Activated naive CD4-positive, alpha-beta T cell treated with anti-CD3 and anti-CD28 coated beads, Interleukin-2, amount 50 U/mL, for 72 hours (primary cell): Measurements from ENCODE around the gene RPUSD1. TPM values are rescaled to one million over a fixed set of nuclear protein-coding genes. Genes with fewer than 3 reads are reported as not detected.
"Not testable (repeated sequence)": the region's sequence is repeated elsewhere in the genome, so short reads cannot be mapped to it uniquely, and the experiment has no call there.

Experiments
- ATAC-seq, 2 donors: fragments of 150-1000 bp; cut with Tn5 transposase; 2 replicates each; pipeline ENCODE4 v1.10.0; 2021; ENCODE audit warnings: mild to moderate bottlenecking in 2 of 2, moderate library complexity in 2 of 2
- DNase-seq, 2 donors: peaks; one replicate each; pipeline ENCODE4 v3.0.0; 2021 to 2022; ENCODE audit warnings: low spot score in 2 of 2
- H3K27ac Mint-ChIP-seq, 2 donors: one replicate each; pipeline ENCODE4 v1.8.0; 2022; ENCODE audit warnings: mild to moderate bottlenecking in 2 of 2, mixed read lengths in 2 of 2
- H3K36me3 Mint-ChIP-seq, 2 donors: one replicate each; pipeline ENCODE4 v1.8.0; 2022; ENCODE audit warnings: mixed read lengths in 2 of 2
- H3K9me3 Mint-ChIP-seq, 2 donors: one replicate each; pipeline ENCODE4 v1.8.0; 2022; ENCODE audit warnings: mixed read lengths in 2 of 2
- total RNA-seq, 2 donors: library from RNA; stranded (reverse); gene quantifications; one replicate each; pipeline ENCODE4 v1.2.3, GENCODE V29; 2022

RPUSD1 gene
- total RNA-seq, 2 donors from 2014 or later = 11.2 to 27.1 TPM

DNA sequence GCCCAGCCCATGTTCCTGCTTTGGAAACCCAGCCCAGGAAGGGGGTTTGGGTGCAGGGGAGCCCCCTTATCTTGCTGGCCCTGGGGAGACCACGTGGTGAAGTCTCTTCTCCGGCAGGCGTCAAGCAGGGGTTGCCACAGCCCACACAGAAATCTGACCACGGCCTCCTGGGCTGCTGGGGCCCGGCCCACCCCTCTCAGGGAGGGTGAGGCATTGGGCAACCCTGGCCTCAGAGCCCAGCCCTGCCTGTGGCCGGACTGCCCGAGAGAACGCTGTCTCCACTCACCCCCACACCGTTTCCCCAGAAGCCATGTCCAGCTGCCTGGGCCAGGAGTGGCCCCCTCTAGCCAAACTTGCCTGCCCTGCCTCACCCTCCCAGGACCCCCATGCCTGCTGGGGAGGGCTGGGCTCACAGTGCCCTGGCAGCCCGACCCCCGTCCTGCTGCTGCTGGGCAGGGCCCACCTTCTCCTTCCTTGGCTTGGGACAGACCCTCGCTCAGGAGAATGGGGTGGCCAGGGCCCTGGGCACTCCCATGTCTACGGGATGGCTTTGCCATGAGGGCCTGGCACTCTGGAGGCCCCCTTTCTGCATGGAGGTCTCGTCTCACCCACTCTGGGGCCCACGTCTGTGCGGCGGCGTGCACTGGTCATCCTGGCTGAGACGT is 6.7 kb downstream of the RPUSD1 start:
- DNase-seq (no peak), ATAC-seq (no peak)
- Mint-ChIP-seq H3K36me3 (no peaks in the 10 kb centered on the region), H3K9me3 (no peaks in the 10 kb centered on the region), H3K27ac (no peak overlapping the region)

GRCh38 chr16:780296-780695 is 7.9 kb downstream of the RPUSD1 start:
- no peak overlapping the region for H3K27ac Mint-ChIP-seq
- no peaks in the 10 kb centered on the region for H3K9me3 Mint-ChIP-seq
- H3K36me3 Mint-ChIP-seq = no peaks in the 10 kb centered on the region
- no peak for ATAC-seq
- no peak for DNase-seq

DNA sequence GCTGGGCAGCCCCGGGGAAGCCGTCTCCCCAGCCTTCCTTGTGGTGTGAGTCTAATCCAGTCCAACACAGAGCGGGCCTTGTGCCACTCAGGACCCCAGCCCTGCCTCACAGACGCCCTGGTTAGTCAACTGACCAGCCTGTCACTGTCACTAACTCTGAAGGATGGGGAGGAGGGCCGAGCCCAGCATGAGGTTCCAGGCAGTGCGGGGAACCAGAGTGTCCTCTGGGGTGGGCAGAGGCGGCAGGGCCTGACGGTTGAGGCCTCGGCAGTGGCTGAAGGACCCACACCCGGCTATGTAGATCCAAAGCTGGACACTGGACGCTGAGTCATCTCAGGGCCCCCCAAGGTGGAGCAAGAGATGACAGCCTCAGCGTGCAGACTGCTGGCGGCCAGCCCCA is 8.6 kb downstream of the RPUSD1 start:
- H3K9me3 Mint-ChIP-seq = no peaks in the 10 kb centered on the region
- no peak for ATAC-seq
- H3K36me3 Mint-ChIP-seq = no peaks in the 10 kb centered on the region
- DNase-seq = no peak
- H3K27ac Mint-ChIP-seq = no peak overlapping the region

DNA sequence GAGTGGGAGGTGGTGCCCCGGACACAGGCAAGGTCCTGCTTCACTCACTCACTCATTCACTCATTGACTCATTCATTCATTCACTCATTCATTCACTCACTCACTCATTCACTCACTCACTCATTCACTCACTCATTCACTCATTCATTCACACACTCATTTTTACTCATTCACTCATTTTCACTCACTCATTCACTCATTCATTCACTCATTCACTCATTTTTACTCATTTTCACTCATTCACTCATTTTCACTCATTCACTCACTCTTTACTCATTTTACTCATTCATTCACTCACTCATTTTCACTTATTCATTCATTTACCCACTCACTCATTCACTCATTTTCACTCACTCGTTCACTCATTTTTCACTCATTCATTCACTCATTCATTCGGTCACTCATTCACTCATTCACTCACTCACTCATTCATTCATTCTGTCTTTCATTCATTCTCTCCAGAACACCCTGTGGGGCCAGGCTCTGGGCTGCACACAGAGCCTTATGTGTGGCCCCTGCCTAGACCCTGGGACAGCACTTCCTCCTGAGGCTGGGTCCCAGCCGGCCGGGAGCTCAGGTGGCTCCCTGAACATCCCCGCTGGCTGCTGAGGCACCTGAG is 9.2 kb downstream of the RPUSD1 start:
- no peaks in the 10 kb centered on the region for H3K36me3 Mint-ChIP-seq
- H3K27ac Mint-ChIP-seq = no peak overlapping the region
- H3K9me3 Mint-ChIP-seq = no peaks in the 10 kb centered on the region
- ATAC-seq (peak in 1 of 2 donors; percentile 45), DNase-seq (no peak)

GRCh38 chr16:778447-778846 is 9.7 kb downstream of the RPUSD1 start:
- ATAC-seq (peak in 1 of 2 donors; percentile 5), DNase-seq (no peak)
- H3K36me3 Mint-ChIP-seq = no peaks in the 10 kb centered on the region
- H3K9me3 Mint-ChIP-seq = no peaks in the 10 kb centered on the region
- no peak overlapping the region for H3K27ac Mint-ChIP-seq

GRCh38 chr16:777826-778225 is 10.4 kb downstream of the RPUSD1 start:
- no peak overlapping the region for H3K27ac Mint-ChIP-seq
- ATAC-seq (no peak), DNase-seq (no peak)
- no peaks in the 10 kb centered on the region for H3K36me3 Mint-ChIP-seq
- H3K9me3 Mint-ChIP-seq = no peaks in the 10 kb centered on the region

DNA sequence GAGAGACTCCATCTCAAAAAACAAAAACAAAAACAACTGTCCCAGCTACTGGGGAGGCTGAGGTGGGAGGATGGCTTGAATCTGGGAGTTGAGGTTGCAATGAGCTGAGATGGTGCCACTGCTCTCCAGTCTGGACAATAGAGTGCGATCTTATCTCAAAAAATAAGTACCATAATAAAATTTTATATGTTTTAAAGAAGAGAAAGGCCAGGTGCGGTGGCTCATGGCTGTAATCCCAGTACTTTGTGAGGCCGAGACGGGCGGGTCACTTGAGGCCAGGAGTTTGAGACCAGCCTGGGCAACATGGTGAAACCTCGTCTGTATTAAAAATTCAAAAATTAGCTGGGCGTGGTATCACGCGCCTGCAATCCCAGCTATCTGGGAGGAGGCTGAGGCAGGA is 11.4 kb downstream of the RPUSD1 start:
- H3K27ac Mint-ChIP-seq = no peak overlapping the region
- no peak for DNase-seq
- no peaks in the 10 kb centered on the region for H3K9me3 Mint-ChIP-seq
- H3K36me3 Mint-ChIP-seq = no peaks in the 10 kb centered on the region
- no peak for ATAC-seq

DNA sequence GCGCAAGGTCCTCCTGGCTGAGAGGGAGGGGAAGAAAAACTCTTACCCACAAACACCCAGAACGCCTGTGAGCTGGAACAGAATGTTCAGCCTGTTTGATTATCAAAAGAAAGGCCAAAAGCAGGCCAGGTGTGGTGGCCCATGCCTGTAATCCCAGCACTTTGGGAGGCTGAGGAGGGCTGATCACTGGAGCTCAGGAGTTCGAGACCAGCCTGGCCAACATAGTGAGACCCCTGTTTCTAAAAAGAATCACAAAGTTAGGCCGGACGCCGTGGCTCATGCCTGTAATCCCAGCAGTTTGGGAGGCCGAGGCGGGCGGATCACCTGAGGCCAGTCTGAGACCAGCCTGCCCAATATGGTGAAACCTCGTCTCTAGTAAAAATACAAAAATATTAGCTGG is 11.9 kb downstream of the RPUSD1 start:
- DNase-seq, H3K36me3 Mint-ChIP-seq, H3K27ac Mint-ChIP-seq, H3K9me3 Mint-ChIP-seq, ATAC-seq: not testable (repeated sequence)

- DNase-seq (no peak), ATAC-seq (no peak)
- no peaks in the 10 kb centered on the region for H3K36me3 Mint-ChIP-seq
- H3K9me3 Mint-ChIP-seq = no peaks in the 10 kb centered on the region
- no peak overlapping the region for H3K27ac Mint-ChIP-seq
Measured at GRCh38 chr16:775236-775796, 12.9 kb downstream of the RPUSD1 start.

- DNase-seq (no peak), ATAC-seq (no peak)
- Mint-ChIP-seq H3K9me3 (no peaks in the 10 kb centered on the region), H3K36me3 (no peaks in the 10 kb centered on the region), H3K27ac (no peak overlapping the region)
Measured at GRCh38 chr16:774086-775001, 13.8 kb downstream of the RPUSD1 start.

DNA sequence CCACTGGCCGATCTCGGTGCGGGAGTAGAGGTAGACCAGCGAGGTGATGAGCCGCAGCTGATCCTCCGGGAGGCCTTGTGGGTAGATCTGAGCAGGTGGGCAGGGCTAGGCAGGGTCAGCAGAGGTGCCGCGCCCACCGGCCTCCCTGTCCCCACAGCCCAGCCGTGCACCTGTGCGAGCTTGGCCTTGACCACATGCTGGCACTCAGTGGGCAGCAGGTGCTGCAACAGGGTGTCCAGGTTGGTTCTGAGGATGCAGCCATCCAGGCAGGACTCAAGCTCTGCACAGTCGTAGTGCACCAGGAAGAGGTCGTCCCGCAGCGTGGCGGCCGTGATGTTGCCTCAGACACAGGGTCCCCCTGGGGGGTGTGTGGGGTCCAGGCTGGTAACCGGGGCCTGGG is 15.2 kb downstream of the RPUSD1 start:
- Mint-ChIP-seq H3K27ac (no peak overlapping the region), H3K36me3 (no peaks in the 10 kb centered on the region), H3K9me3 (no peaks in the 10 kb centered on the region)
- no peak for DNase-seq
- no peak for ATAC-seq

GRCh38 chr16:770411-770810 is 17.8 kb downstream of the RPUSD1 start:
- H3K36me3 Mint-ChIP-seq = no peaks in the 10 kb centered on the region
- DNase-seq = no peak
- no peaks in the 10 kb centered on the region for H3K9me3 Mint-ChIP-seq
- H3K27ac Mint-ChIP-seq = no peak overlapping the region
- ATAC-seq = no peak

GRCh38 chr16:769934-770333 is 18.2 kb downstream of the RPUSD1 start:
- no peak for DNase-seq
- Mint-ChIP-seq H3K27ac (no peak overlapping the region), H3K9me3 (no peaks in the 10 kb centered on the region), H3K36me3 (no peaks in the 10 kb centered on the region)
- no peak for ATAC-seq

- no peak for DNase-seq
- Mint-ChIP-seq H3K27ac (no peak overlapping the region), H3K36me3 (no peaks in the 10 kb centered on the region), H3K9me3 (no peaks in the 10 kb centered on the region)
- no peak for ATAC-seq
Measured at GRCh38 chr16:769184-769784, 18.9 kb downstream of the RPUSD1 start.

DNA sequence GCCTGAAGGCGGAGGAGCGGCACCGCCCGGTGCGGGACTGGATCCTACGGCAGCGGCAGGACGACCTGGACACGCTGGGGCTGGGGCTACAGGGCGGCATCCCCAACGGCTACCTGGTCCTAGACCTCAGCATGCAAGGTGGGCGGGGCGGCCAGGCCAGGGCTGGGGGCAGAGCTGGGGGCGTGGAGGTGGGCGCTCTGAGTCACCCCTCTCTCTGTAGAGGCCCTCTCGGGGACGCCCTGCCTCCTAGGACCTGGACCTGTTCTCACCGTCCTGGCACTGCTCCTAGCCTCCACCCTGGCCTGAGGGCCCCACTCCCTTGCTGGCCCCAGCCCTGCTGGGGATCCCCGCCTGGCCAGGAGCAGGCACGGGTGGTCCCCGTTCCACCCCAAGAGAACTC is 19.8 kb downstream of the RPUSD1 start:
- ATAC-seq = peak in 1 of 2 donors; percentile 11
- H3K27ac Mint-ChIP-seq = no peak overlapping the region

DNA sequence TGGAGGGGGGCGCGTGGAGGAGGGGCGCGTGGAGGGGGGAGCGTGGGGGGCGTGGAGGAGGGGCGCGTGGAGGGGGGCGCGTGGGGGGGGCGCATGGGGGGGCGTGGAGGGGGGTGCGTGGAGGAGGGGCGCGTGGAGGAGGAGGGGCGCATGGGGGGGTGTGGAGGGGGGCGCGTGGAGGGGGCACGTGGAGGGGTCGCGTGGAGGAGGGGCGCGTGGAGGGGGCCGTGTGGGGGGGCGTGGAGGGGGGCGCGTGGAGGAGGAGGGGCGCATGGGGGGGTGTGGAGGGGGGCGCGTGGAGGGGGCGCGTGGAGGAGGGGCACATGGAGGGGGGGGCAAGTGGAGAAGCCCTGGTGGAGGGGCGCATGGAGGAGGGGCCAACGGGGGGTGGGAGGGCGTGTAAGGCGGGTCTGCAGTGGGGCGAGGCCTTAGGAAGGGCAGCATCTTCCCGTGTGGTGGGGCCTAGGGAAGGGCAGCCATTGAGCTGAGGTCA is 20.4 kb downstream of the RPUSD1 start:
- DNase-seq (no peak), ATAC-seq (no peak)
- H3K36me3 Mint-ChIP-seq = no peaks in the 10 kb centered on the region
- no peaks in the 10 kb centered on the region for H3K9me3 Mint-ChIP-seq
- no peak overlapping the region for H3K27ac Mint-ChIP-seq

More for the DNA sequence above, 19.8 kb downstream of the RPUSD1 start:
- Mint-ChIP-seq H3K36me3 (no peaks in the 10 kb centered on the region), H3K9me3 (no peaks in the 10 kb centered on the region)
- no peak for DNase-seq
